Measurements from ENCODE around the gene PSORS1C1.
"Not testable (repeated sequence)": the region's sequence is repeated elsewhere in the genome, so short reads cannot be mapped to it uniquely, and the experiment has no call there.

The PSORS1C1 gene

DNA sequence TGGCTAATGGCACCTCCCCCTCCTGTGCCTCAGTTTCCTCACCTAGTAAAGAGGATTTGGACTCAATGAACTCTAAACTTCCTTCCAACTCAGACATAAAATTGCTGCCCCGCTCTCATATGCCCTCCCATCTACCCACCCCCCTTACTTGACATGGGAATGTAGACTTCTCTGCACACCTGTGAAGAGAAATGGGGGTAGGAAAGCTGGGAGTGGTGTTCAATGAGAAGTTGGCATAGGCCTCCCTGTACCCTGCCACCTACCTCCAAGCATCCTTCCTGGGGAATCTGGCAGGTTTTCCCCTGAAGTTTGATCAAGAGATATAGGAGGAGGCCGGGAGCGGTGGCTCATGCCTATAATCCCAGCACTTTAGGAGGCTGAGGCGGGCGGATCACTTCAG, 59.8 kb downstream of the PSORS1C1 start:
- H3K27ac ChIP-seq = no peak overlapping the region
- TF ChIP-seq ZFX (IDR thresholded peaks at IDR 0.05) = no peak
- TF ChIP-seq, protein P1, sequence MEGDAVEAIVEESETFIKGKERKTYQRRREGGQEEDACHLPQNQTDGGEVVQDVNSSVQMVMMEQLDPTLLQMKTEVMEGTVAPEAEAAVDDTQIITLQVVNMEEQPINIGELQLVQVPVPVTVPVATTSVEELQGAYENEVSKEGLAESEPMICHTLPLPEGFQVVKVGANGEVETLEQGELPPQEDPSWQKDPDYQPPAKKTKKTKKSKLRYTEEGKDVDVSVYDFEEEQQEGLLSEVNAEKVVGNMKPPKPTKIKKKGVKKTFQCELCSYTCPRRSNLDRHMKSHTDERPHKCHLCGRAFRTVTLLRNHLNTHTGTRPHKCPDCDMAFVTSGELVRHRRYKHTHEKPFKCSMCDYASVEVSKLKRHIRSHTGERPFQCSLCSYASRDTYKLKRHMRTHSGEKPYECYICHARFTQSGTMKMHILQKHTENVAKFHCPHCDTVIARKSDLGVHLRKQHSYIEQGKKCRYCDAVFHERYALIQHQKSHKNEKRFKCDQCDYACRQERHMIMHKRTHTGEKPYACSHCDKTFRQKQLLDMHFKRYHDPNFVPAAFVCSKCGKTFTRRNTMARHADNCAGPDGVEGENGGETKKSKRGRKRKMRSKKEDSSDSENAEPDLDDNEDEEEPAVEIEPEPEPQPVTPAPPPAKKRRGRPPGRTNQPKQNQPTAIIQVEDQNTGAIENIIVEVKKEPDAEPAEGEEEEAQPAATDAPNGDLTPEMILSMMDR (conservative IDR thresholded peaks at IDR 0.05) = no peak

DNA sequence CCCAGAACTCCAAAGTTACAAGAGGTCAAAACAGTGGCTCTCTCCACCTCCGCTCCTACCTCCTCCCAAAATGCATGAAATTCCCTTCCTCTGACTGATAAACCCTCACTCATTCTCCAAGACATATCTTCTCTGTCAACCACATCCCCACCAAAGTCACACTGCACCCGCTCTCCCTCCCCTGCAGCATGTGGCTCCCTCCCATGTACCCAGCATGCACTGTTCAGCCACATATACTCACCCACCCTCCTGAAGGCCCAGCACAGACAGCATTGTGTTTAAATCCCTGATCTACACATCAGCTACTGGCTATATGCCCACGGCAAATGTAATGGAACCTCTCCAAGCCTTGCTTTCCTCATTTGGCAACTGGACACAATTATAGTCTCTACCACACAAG, 61.4 kb downstream of the PSORS1C1 start:
- H3K27ac ChIP-seq = no peak overlapping the region
- TF ChIP-seq ZFX (IDR thresholded peaks at IDR 0.05) = no peak
- TF ChIP-seq, protein P1 (conservative IDR thresholded peaks at IDR 0.05) = no peak

DNA sequence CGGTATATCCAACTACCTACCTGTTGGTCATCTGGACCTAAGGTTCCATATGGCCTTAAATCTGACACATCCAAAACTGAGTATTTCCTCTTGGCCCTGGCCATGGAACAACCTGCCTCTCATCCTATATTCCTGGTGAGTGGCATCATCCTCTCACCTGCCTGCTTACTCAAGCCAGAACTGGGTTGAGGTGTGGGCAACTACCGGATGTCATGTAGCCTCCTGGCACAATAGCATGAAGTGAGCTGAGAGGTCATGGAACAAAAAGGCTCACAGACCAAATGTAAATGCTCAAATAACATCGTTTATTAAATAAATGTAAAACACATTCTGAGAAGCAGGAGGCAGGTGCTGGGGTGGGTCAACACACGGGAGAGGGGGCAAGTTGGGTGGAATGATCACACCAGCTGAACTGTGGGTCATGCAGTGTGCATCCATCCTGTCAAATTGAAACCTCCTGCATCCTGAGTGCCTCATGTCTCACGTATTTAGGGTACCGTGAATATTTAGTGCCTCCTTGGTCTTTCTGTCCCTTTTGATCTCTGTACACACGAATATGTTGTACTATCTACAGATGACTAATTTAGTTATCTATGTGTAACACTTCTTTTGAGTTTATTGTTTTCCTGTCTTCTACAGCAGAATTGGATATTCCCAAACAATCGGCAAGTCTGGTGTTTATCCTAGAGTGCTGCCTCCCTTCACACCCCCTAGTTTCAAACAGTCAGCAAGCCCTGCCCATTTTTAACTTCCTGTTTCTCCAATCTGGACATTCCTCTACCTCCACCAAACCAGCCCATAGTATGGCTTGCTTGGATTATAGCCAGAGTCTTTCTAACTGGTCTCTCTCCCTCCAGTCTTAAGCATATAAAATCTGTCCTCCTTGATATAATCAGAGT, 63.8 kb downstream of the PSORS1C1 start:
- TF ChIP-seq ZFX (IDR thresholded peaks at IDR 0.05) = no peak
- TF ChIP-seq, protein P1 (conservative IDR thresholded peaks at IDR 0.05) = no peak
- peak overlapping the region; percentile 56 for H3K27ac ChIP-seq

DNA sequence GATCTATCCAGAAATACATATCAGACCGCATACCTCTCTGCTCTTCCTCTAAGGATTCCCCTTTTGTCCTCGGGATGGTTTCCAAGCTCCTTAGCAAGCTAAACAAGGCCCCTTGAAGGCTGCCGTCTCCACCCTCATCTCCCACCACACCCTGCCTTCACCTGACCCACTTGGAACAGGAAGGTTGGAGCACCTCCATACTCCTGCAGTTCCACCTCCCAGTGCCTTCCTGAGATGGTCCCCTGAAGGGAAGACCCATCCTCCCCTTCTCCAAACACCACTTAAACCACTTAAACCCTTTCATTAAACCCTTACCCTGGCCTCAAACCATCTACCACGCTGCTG, 64.4 kb downstream of the PSORS1C1 start:
- TF ChIP-seq ZFX (IDR thresholded peaks at IDR 0.05) = no peak
- TF ChIP-seq, protein P1 (conservative IDR thresholded peaks at IDR 0.05) = no peak
- H3K27ac ChIP-seq = peak overlapping the region; percentile 56

DNA sequence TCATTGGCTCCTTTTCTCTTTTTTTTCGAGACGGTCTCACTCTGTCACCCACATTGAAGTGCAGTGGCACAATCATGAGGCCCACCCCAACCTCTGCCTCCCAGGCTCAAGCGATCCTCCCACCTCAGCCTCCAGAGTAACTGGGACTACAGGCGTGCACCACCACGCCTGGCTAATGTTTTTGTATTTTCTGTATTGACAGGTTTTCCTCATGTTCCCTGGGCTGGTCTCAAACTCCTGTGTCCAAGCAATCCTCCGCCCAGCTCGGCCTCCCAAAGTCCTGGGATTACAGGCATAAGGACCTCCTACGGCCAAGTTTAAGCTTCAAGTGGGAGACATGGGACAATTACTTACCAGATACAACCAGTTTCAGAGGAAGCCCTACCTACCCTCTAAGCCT, 65.3 kb downstream of the PSORS1C1 start:
- TF ChIP-seq, protein P1 (conservative IDR thresholded peaks at IDR 0.05) = no peak
- TF ChIP-seq ZFX (IDR thresholded peaks at IDR 0.05) = no peak
- no peak overlapping the region for H3K27ac ChIP-seq

DNA sequence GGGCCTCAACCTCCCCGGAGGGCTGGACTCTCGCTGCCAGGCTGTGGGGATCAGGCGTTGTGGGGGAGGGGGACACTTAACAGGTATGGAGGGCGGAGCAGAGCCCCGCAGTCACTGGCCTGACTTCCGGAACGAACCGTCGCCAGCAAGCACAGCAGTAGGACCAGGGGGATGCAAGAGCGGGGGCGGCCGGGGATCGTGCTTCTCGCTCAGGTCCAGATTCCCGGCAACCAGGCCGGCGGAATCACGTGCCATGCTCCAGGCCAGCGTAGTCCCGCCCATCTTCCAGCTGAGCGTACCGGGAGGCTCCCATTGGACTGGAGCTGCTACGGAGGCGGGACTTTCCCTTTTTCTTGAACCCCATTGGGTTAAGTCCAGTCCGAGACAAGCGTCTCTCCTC, 65.9 kb downstream of the PSORS1C1 start:
- no peak overlapping the region for H3K27ac ChIP-seq
- TF ChIP-seq, protein P1 (conservative IDR thresholded peaks at IDR 0.05) = no peak
- no peak for TF ChIP-seq ZFX (IDR thresholded peaks at IDR 0.05)

DNA sequence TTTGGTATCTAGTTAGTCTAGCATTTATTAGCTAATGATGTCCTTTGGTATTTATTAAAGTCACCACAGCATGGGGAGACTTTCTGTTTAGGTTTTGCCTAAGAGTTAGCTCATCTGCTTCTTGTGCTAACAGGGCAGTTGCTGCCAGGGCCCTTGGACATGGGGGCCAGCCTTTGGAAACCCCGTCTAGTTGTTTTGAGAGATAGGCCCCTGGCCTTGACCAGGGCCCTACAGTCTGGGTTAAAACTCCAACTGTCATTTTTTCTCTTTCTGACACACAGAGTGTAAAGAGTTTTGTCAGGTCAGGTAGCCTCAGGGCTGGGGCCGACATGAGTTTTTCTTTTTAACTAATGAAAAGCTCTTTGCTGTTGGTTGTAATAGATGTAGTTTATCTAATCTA, 68.7 kb downstream of the PSORS1C1 start:
- H3K27ac ChIP-seq = not testable (repeated sequence)

DNA sequence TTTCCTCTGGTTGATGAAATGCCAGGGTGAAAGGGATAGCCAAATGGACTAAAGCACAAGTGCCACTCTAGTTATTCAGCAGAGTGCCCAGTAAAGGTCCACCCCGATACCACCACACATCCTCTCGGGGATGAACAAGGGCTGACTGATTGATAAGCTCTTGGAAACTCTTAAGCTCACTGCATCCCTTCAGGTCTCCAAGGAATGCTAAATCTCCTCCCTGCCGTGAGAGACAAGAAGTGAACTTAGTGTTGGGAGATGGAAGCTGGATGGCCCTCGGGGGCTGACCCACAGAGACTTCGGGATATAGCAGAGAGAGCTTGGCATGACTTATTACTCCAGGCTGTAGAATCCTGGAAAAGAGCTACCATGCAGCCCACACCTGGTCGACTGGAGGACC, 69.3 kb downstream of the PSORS1C1 start:
- H3K27ac ChIP-seq = not testable (repeated sequence)

DNA sequence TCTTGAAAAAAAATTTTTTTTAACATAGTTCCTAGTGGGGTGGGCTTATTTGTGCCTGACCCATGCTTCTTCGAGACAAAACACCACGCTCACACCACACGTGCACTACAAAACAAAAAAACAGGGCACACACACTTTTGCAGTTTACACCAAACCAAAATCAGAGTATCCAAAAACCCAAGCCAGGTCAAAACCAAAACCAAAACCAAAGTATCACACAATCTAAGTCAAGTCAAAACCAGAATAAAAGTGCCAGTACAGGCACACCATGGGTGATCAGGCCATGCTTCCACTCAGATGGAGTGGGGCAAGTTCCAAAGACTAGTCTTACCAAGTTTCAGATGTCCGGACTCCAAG, 71.1 kb downstream of the PSORS1C1 start:
- peak overlapping the region; percentile 84 for H3K27ac ChIP-seq
